Ureter (tissue), 1 donor: Measurements from ENCODE around the gene HAUS2. TPM values are rescaled to one million over a fixed set of nuclear protein-coding genes. Genes with fewer than 3 reads are reported as not detected.
A peak's percentile ranks its signal among the peaks of the same experiment; 100 is the strongest.
"Not testable (repeated sequence)": the region's sequence is repeated elsewhere in the genome, so short reads cannot be mapped to it uniquely, and the experiment has no call there.

Experiments used
- DNase-seq: peaks from one replicate; pipeline ENCODE4 v3.0.0-alpha.2; 2020; ENCODE audit warnings: low spot score
- total RNA-seq: library from RNA; stranded (reverse); gene quantifications from one replicate; pipeline ENCODE4 v1.2.4, GENCODE V29; 2023
- donor health status: DM: yes; HTN: yes; CAD: no.

Gene HAUS2
- total RNA-seq, 1 donor from 2014 or later: 22.6 TPM

GRCh38 chr15:42575188-42576039, 26.8 kb downstream of the HAUS2 start, which contains the start of gene STARD9:
TSS of gene STARD9 (plus strand) at chr15:42575606. CDS start at chr15:42575716, 110 bp downstream.
- DNase-seq: peak; percentile 98

- no peak for DNase-seq
These were observed 27.5 kb downstream of the HAUS2 start for GRCh38 chr15:42576040-42576594.

- DNase-seq: no peak
These were observed 28.1 kb downstream of the HAUS2 start for GRCh38 chr15:42576776-42577175.

GRCh38 chr15:42577514-42578031, 28.9 kb downstream of the HAUS2 start:
- DNase-seq: no peak

GRCh38 chr15:42578984-42579537, 30.4 kb downstream of the HAUS2 start:
- DNase-seq: no peak

GRCh38 chr15:42581272-42581730, 32.7 kb downstream of the HAUS2 start:
- DNase-seq: peak; percentile 89

- no peak for DNase-seq
These were observed 34.1 kb downstream of the HAUS2 start for GRCh38 chr15:42582569-42583375.

- DNase-seq: no peak
These were observed 35.6 kb downstream of the HAUS2 start for GRCh38 chr15:42584031-42584765.

- DNase-seq: no peak
These were observed 42.1 kb downstream of the HAUS2 start for GRCh38 chr15:42590619-42591237.

GRCh38 chr15:42591238-42591934, 42.7 kb downstream of the HAUS2 start:
- no peak for DNase-seq

- no peak for DNase-seq
These were observed 44.1 kb downstream of the HAUS2 start for GRCh38 chr15:42592716-42593115.

GRCh38 chr15:42593143-42593542, 44.5 kb downstream of the HAUS2 start:
- DNase-seq: no peak

GRCh38 chr15:42594095-42594494, 45.5 kb downstream of the HAUS2 start:
- DNase-seq: no peak

- no peak for DNase-seq
These were observed 47.1 kb downstream of the HAUS2 start for GRCh38 chr15:42595626-42596240.

GRCh38 chr15:42601316-42601715, 52.7 kb downstream of the HAUS2 start:
- DNase-seq: not testable (repeated sequence)

- DNase-seq: no peak
These were observed 53.9 kb downstream of the HAUS2 start for GRCh38 chr15:42602501-42602900.

- DNase-seq: no peak
These were observed 55.3 kb downstream of the HAUS2 start for GRCh38 chr15:42603978-42604377.

GRCh38 chr15:42604894-42605744, 56.5 kb downstream of the HAUS2 start:
- DNase-seq: no peak
